ENCODE data around the gene ST8SIA2.

- TF ChIP-seq CTCF (conservative IDR thresholded peaks at IDR 0.05; ENCODE audit: low read depth, low read length) (no peak), EZH2 (IDR thresholded peaks at IDR 0.05; ENCODE audit: borderline replicate concordance, low read depth, low read length, poor library complexity, severe bottlenecking) (no peak)
These were observed 49.6 kb upstream of the ST8SIA2 start for GRCh38 chr15:92343924-92344643.

Measured in A673 (cell line).